ENCODE measurements around the gene SRPRA. TPM values are rescaled to one million over a fixed set of nuclear protein-coding genes. Genes with fewer than 3 reads are reported as not detected.
A peak's percentile ranks its signal among the peaks of the same experiment; 100 is the strongest.

SRPRA gene, protein sequence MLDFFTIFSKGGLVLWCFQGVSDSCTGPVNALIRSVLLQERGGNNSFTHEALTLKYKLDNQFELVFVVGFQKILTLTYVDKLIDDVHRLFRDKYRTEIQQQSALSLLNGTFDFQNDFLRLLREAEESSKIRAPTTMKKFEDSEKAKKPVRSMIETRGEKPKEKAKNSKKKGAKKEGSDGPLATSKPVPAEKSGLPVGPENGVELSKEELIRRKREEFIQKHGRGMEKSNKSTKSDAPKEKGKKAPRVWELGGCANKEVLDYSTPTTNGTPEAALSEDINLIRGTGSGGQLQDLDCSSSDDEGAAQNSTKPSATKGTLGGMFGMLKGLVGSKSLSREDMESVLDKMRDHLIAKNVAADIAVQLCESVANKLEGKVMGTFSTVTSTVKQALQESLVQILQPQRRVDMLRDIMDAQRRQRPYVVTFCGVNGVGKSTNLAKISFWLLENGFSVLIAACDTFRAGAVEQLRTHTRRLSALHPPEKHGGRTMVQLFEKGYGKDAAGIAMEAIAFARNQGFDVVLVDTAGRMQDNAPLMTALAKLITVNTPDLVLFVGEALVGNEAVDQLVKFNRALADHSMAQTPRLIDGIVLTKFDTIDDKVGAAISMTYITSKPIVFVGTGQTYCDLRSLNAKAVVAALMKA
- total RNA-seq, result 10 to 100 TPM; 64.9 to 90.0 (median 80.4) TPM

DNA sequence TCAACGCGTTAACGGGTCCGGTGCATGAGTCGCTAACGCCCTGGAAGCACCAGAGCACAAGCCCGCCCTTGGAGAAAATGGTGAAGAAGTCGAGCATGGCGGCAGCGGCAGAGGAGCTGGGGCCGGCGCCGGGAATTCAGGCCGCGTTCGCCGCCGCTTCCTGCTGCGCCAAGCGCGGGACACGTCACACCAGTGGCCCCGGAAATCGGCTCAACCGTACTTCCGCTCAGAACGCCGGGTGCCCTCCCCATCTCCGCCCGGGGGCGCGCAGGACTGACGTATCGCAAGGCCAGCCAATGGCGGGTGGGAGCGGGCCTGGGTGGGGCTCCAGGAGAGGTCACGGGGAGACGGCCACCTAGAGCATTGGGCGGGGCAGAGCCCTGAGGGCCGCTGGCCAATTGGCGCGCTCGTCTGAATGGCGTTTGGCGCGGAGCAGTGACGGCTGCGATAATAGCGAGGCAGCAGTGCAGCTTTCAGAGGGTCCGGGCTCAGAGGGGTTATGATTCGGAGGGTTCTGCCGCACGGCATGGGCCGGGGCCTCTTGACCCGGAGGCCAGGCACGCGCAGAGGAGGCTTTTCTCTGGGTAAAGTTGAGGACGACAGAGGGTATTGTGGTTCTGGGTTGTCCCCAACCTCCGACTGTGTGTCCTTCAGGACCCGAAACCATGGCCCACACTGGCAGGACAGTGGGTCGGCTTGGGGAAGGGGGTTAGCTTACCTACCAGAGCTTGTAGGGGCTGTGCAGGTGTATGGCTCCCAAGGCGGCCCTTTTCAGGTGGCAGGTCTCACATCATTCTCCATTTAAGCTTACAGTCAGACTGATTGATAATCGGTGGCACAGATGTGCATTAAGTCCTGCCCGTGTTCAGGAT, at the start of gene SRPRA, which contains the start of gene FOXRED1:
Gene SRPRA, minus strand, starts transcription at position 188 of the 872 bp plus-strand sequence. Its CDS starts 91 bp downstream, at position 97.
Gene FOXRED1, plus strand, starts transcription at position 447 of the 872 bp plus-strand sequence. Its CDS starts 53 bp downstream, at position 500.
- Histone ChIP-seq H3K27ac (peak within 1 kb of the TSS; percentile 88 to 97 (median 93)), H3K4me3 (peak within 1 kb of the TSS; percentile 65 to 99 (median 80)), H3K4me1 (peaks cover 0 to 25% (median 16%) of the 10 kb centered on the region in 4 donors), H3K9me3 (no peaks in the 10 kb centered on the region), H3K27me3 (no peaks in the 10 kb centered on the region), H3K36me3 (peaks cover 0 to 57% (median 31%) of the 10 kb centered on the region in 3 donors)
- 0 to 1% methylated on average over 48 to 64 of the region's 64 CpGs for WGBS, 2 donors
- DNase-seq (ENCODE audit: low spot score in 2 of 2), result peak; percentile 99
- TF ChIP-seq EP300 (IDR thresholded peaks at IDR 0.05), result peak; percentile 94 to 99
- peak; percentile 45 to 78 for TF ChIP-seq POLR2A (IDR thresholded peaks at IDR 0.05)
- TF ChIP-seq, protein P1, sequence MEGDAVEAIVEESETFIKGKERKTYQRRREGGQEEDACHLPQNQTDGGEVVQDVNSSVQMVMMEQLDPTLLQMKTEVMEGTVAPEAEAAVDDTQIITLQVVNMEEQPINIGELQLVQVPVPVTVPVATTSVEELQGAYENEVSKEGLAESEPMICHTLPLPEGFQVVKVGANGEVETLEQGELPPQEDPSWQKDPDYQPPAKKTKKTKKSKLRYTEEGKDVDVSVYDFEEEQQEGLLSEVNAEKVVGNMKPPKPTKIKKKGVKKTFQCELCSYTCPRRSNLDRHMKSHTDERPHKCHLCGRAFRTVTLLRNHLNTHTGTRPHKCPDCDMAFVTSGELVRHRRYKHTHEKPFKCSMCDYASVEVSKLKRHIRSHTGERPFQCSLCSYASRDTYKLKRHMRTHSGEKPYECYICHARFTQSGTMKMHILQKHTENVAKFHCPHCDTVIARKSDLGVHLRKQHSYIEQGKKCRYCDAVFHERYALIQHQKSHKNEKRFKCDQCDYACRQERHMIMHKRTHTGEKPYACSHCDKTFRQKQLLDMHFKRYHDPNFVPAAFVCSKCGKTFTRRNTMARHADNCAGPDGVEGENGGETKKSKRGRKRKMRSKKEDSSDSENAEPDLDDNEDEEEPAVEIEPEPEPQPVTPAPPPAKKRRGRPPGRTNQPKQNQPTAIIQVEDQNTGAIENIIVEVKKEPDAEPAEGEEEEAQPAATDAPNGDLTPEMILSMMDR (IDR thresholded peaks at IDR 0.05), result peak in 2 of 5 experiments; percentile 22 to 49

DNA sequence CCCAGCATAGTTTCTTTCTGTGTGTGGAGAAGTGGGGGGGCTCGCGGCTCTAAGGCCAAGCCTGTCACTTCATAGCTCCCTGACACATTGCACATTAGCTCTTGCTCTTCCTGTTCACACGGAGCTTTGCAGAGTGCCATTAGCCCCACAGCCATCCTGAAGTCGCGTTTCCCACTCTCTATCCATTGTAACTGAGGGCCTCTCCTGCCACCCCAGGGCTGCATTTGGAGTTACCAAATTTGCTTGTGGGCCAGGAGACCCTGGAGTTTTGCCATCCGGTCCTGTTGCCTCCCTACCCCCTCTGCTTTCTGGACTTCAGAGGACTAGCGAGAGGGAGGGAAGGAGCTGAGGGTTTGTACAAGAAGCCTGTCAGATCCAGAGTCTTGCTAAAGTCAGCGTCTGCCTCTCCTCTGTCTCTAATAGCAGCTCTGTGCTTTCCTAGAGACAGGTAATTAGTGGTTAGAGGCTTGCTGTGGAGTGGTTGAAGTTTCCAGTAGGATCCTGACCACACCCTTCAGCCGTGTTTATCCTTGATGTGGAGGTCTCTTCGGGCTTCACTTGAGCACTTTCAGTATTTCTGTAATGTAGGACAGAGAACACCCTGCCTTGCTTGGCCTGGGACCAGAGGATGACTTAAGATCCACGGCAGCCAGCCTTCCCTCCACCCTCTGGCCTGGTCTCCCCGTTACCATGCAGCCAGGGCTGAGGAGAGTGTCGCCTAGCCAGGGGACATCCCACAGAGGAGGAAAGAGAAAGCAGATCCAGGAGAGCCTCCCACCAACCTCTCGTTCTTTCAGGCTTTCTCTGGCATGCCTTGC, 49.3 kb upstream of the SRPRA start:
- 10 to 23% methylated on average over 14 of the region's 14 CpGs for WGBS, 2 donors
- peak; percentile 73 to 83 for DNase-seq (ENCODE audit: low spot score in 2 of 2)
- H3K27ac ChIP-seq, result peak overlapping the region; percentile 64 to 96 (median 79)
- no peaks in the 10 kb centered on the region for H3K27me3 ChIP-seq
- H3K4me3 ChIP-seq, result peak overlapping the region; percentile 1 to 25 (median 6)
- peaks cover 0 to 37% (median 21%) of the 10 kb centered on the region in 4 donors for H3K4me1 ChIP-seq
- peaks cover 0 to 12% (median 0%) of the 10 kb centered on the region in 3 donors for H3K36me3 ChIP-seq
- H3K9me3 ChIP-seq, result no peaks in the 10 kb centered on the region
- TF ChIP-seq, protein P1 (IDR thresholded peaks at IDR 0.05), result no peak
- TF ChIP-seq POLR2A (IDR thresholded peaks at IDR 0.05) (peak in 1 of 2 donors; percentile 15), EP300 (IDR thresholded peaks at IDR 0.05) (peak; percentile 13 to 62)

DNA sequence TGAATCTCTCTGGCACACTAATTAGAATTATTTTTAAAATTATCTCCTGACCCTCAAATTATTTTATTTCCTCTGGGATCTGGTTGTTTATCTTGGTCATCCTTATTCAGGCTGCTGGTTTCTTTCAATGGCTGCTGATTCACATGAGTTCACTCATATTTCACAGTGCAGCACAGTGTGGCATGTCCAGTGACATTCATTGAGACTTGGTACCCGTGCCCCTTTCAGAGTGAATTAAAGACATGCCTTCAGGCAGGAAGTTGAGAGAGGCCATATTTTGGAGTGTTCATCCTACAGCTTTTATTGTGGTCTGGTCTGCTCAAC, 48.7 kb upstream of the SRPRA start:
- H3K4me1 ChIP-seq, result peaks cover 0 to 43% (median 21%) of the 10 kb centered on the region in 4 donors
- peaks cover 0 to 18% (median 0%) of the 10 kb centered on the region in 3 donors for H3K36me3 ChIP-seq
- H3K9me3 ChIP-seq, result no peaks in the 10 kb centered on the region
- DNase-seq (ENCODE audit: low spot score in 2 of 2), result no peak
- H3K27ac ChIP-seq, result peak overlapping the region; percentile 64 to 96 (median 79)
- TF ChIP-seq POLR2A (IDR thresholded peaks at IDR 0.05) (no peak), EP300 (IDR thresholded peaks at IDR 0.05) (no peak)
- TF ChIP-seq, protein P1 (IDR thresholded peaks at IDR 0.05), result no peak
- WGBS, 2 donors, result 12 to 20% methylated on average over 1 of the region's 1 CpG
- H3K4me3 ChIP-seq, result peak overlapping the region in 1 of 4 donors; percentile 25
- H3K27me3 ChIP-seq, result no peaks in the 10 kb centered on the region

DNA sequence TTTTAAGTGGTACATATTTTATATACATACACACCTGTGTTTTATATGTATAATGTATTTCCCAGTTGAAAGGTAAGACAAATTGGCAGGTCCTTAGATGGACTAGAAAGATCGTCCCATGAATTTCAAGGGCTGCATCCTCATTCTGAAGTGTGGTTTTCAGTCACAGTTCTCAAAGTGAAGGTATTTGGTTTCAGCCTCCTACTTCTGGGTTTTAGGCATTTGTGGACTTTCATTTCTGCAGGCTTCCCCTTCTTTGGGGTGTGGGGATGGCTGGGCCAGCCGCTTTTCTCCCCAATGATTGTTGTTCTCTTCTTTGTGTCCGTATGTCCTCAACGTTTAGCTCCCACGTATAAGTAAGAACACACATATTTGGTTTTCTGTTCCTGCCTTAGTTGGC, 45.1 kb upstream of the SRPRA start:
- DNase-seq (ENCODE audit: low spot score in 2 of 2), result no peak
- peaks cover 0 to 24% (median 0%) of the 10 kb centered on the region in 3 donors for H3K36me3 ChIP-seq
- H3K4me1 ChIP-seq, result peaks cover 0 to 48% (median 23%) of the 10 kb centered on the region in 4 donors
- no peak overlapping the region for H3K4me3 ChIP-seq
- H3K9me3 ChIP-seq, result no peaks in the 10 kb centered on the region
- no peak for TF ChIP-seq EP300 (IDR thresholded peaks at IDR 0.05)
- TF ChIP-seq POLR2A (IDR thresholded peaks at IDR 0.05), result no peak
- TF ChIP-seq, protein P1 (IDR thresholded peaks at IDR 0.05), result no peak
- WGBS, 2 donors, result 79 to 81% methylated on average over 5 of the region's 5 CpGs
- H3K27ac ChIP-seq, result no peak overlapping the region
- no peaks in the 10 kb centered on the region for H3K27me3 ChIP-seq

Data from tibial nerve (tissue), 4 donors.